ENCODE data around the gene UBALD2.

Gene UBALD2

GRCh38 chr17:76260669-76261068 lies 4.5 kb upstream of the UBALD2 start:
- H3K4me1 ChIP-seq: peaks cover 55 to 80% (median 74%) of the 10 kb centered on the region in 10 experiments
- no peak for TF ChIP-seq Cebpa-rat (IDR thresholded peaks at IDR 0.05)
- H3K27ac ChIP-seq: peak overlapping the region in 9 of 11 experiments; percentile 89 to 98 (median 93); a peak in 18 of 22 replicates
- peak overlapping the region; percentile 73 to 94 (median 85) for H3K4me2 ChIP-seq
- no peaks in the 10 kb centered on the region for H3K27me3 ChIP-seq
- peak overlapping the region in 2 of 10 experiments; percentile 3 to 14; a peak in 3 of 20 replicates for H3K4me3 ChIP-seq
- peaks cover 0 to 13% (median 5%) of the 10 kb centered on the region in 11 experiments; a peak in 8 of 22 replicates for H3K9me3 ChIP-seq (replicated peaks in 1 of 11)
- peaks cover 0 to 3% (median 0%) of the 10 kb centered on the region in 11 experiments; a peak in 2 of 22 replicates for H4K20me1 ChIP-seq
- peak overlapping the region in 9 of 11 experiments; percentile 5 to 81 (median 76); a peak in 14 of 22 replicates for H3K9ac ChIP-seq
- no peaks in the 10 kb centered on the region for H3K36me3 ChIP-seq

GRCh38 chr17:76261421-76262215 lies 3.5 kb upstream of the UBALD2 start:
- Histone ChIP-seq H3K27ac (peak overlapping the region; percentile 42 to 98 (median 92); a peak in 21 of 22 replicates), H3K27me3 (no peaks in the 10 kb centered on the region), H3K36me3 (peaks cover 0 to 4% (median 2%) of the 10 kb centered on the region in 11 experiments; a peak in 7 of 22 replicates), H3K9me3 (replicated peaks in 1 of 11) (peaks cover 0 to 9% (median under 1%) of the 10 kb centered on the region in 11 experiments; a peak in 8 of 22 replicates), H3K4me1 (peaks cover 55 to 71% (median 70%) of the 10 kb centered on the region in 10 experiments), H3K4me2 (peak overlapping the region; percentile 73 to 94 (median 85)), H4K20me1 (peaks cover 0 to 4% (median 0%) of the 10 kb centered on the region in 11 experiments; a peak in 4 of 22 replicates), H3K4me3 (peak overlapping the region in 5 of 10 experiments; percentile 9 to 37 (median 15); a peak in 5 of 20 replicates), H3K9ac (peak overlapping the region; percentile 73 to 83 (median 78); a peak in 20 of 22 replicates)
- TF ChIP-seq Cebpa-rat (IDR thresholded peaks at IDR 0.05): no peak

- Histone ChIP-seq H3K36me3 (peaks cover 0 to 17% (median 13%) of the 10 kb centered on the region in 11 experiments; a peak in 14 of 22 replicates), H3K27ac (peak overlapping the region; percentile 74 to 98 (median 92); a peak in 21 of 22 replicates), H3K4me3 (peak overlapping the region in 3 of 10 experiments; percentile 3 to 15 (median 4); a peak in 1 of 20 replicates), H3K9ac (peak overlapping the region; percentile 73 to 83 (median 78); a peak in 21 of 22 replicates), H3K9me3 (replicated peaks in 1 of 11) (peaks cover 0 to 1% (median 0%) of the 10 kb centered on the region in 11 experiments; a peak in 1 of 22 replicates), H3K4me2 (peak overlapping the region; percentile 73 to 94 (median 85)), H3K4me1 (peaks cover 65 to 82% (median 80%) of the 10 kb centered on the region in 10 experiments), H4K20me1 (peaks cover 0 to 10% (median 0%) of the 10 kb centered on the region in 11 experiments; a peak in 4 of 22 replicates), H3K27me3 (no peaks in the 10 kb centered on the region)
- no peak for TF ChIP-seq Cebpa-rat (IDR thresholded peaks at IDR 0.05)
Observed at GRCh38 chr17:76262732-76263344, 2.3 kb upstream of the UBALD2 start.

DNA sequence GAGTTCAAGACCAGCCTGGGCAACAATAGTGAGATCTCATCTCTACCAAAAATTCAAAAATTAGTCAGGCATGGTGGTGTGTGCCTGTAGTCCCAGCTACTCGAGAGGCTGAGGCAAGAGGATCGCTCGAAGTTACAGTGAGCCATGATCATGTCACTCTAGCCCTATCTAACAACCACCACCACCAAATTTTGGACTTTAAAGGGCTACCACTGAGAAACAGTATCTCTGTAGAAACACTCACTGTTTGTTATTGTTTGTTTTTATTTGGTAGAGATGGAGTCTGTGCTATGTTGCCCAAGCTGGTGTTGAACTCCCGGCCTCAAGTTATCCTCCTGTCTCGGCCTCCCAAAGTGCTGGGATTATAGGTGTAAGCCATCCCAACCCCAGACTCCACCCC lies 1.3 kb upstream of the UBALD2 start:
- H4K20me1 ChIP-seq: peaks cover 0 to 13% (median 0%) of the 10 kb centered on the region in 11 experiments; a peak in 6 of 22 replicates
- TF ChIP-seq Cebpa-rat (IDR thresholded peaks at IDR 0.05): no peak
- H3K9me3 ChIP-seq (replicated peaks in 1 of 11): no peaks in the 10 kb centered on the region
- peak overlapping the region; percentile 74 to 98 (median 92) for H3K27ac ChIP-seq
- no peaks in the 10 kb centered on the region for H3K27me3 ChIP-seq
- peaks cover 71 to 82% (median 79%) of the 10 kb centered on the region in 10 experiments for H3K4me1 ChIP-seq
- H3K9ac ChIP-seq: peak overlapping the region; percentile 73 to 83 (median 78); a peak in 21 of 22 replicates
- H3K4me3 ChIP-seq: peak overlapping the region in 7 of 10 experiments; percentile 10 to 59 (median 36); a peak in 8 of 20 replicates
- H3K4me2 ChIP-seq: peak overlapping the region; percentile 73 to 94 (median 85)
- H3K36me3 ChIP-seq: peaks cover 1 to 24% (median 17%) of the 10 kb centered on the region in 11 experiments; a peak in 18 of 22 replicates

DNA sequence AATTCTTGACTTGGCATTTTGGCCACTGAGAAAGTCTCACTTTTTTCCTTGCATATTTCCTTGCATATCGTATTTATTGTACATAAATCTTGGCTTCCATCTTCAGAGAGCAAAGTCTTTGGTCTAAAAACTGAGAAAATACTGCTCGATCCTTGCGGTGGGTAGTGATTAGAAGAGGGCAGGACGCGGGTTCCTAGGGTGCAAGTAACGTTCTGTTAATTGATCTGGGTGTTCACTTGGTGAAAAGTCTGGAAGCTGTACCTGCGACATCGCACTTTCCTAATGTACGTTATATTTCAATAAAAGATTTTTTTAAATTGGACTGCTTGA lies 758 bp upstream of the UBALD2 start:
- peaks cover 0 to 18% (median 4%) of the 10 kb centered on the region in 11 experiments; a peak in 11 of 22 replicates for H4K20me1 ChIP-seq
- no peaks in the 10 kb centered on the region for H3K9me3 ChIP-seq (replicated peaks in 1 of 11)
- H3K27ac ChIP-seq: peak overlapping the region; percentile 74 to 98 (median 92)
- H3K36me3 ChIP-seq: peaks cover 6 to 29% (median 22%) of the 10 kb centered on the region in 11 experiments; a peak in 19 of 22 replicates
- H3K27me3 ChIP-seq: no peaks in the 10 kb centered on the region
- H3K4me1 ChIP-seq: peaks cover 74 to 82% (median 79%) of the 10 kb centered on the region in 10 experiments
- peak overlapping the region; percentile 73 to 94 (median 85) for H3K4me2 ChIP-seq
- peak overlapping the region; percentile 73 to 83 (median 78) for H3K9ac ChIP-seq
- TF ChIP-seq Cebpa-rat (IDR thresholded peaks at IDR 0.05): no peak
- H3K4me3 ChIP-seq: peak overlapping the region in 9 of 10 experiments; percentile 7 to 59 (median 36); a peak in 12 of 20 replicates

- H3K27ac ChIP-seq: peak overlapping the region; percentile 88 to 99 (median 98)
- H3K9me3 ChIP-seq (replicated peaks in 1 of 11): no peaks in the 10 kb centered on the region
- peaks cover 74 to 81% (median 78%) of the 10 kb centered on the region in 10 experiments for H3K4me1 ChIP-seq
- peaks cover 15 to 39% (median 33%) of the 10 kb centered on the region in 11 experiments; a peak in 21 of 22 replicates for H3K36me3 ChIP-seq
- peak overlapping the region; percentile 8 to 100 (median 98); a peak in 17 of 22 replicates for H3K4me2 ChIP-seq
- no peaks in the 10 kb centered on the region for H3K27me3 ChIP-seq
- H4K20me1 ChIP-seq: peaks cover 0 to 27% (median 11%) of the 10 kb centered on the region in 11 experiments; a peak in 12 of 22 replicates
- H3K4me3 ChIP-seq: peak overlapping the region; percentile 84 to 97 (median 94)
- TF ChIP-seq Cebpa-rat (IDR thresholded peaks at IDR 0.05): no peak
- H3K9ac ChIP-seq: peak overlapping the region; percentile 95 to 100 (median 99)
Observed at GRCh38 chr17:76265624-76266243, 586 bp downstream of the UBALD2 start.

DNA sequence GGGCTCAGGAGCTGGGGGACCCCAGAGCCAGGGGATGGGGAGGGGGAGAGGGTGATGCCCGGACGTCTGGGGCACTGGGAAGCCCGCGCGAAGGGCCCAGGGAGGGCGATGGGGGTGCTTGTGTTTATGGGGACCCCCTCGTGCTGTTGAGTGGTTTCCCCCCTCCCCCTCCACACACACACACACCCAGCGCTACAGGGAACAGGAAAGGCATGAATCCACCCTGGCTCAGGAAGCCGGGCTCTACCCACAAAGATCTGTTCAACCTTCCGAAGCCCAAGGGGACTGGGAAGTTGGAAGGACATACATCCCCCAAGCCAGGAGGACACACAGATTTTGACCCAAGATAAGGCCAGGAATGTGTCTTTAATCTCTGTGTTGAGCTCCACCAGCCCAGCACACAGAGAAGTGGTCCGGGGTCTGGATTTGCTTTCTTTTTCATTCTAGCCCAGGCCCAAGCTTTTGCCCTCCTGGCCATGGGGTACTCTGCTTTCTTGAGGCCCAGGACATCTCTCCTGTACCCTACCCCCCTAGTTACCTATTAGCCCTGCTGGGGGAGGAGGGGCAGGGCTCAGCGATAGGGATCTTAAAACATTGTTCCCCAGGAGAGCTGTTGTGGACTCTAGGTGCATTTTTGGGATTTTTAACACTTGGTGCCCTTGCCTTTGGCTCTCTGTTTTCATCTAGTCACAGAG lies 1.2 kb downstream of the UBALD2 start:
- no peak for TF ChIP-seq Cebpa-rat (IDR thresholded peaks at IDR 0.05)

More for the DNA sequence above, 1.2 kb downstream of the UBALD2 start:
- Histone ChIP-seq H4K20me1 (peaks cover 0 to 32% (median 11%) of the 10 kb centered on the region in 11 experiments; a peak in 12 of 22 replicates), H3K4me3 (peak overlapping the region; percentile 84 to 97 (median 94)), H3K36me3 (peaks cover 21 to 45% (median 36%) of the 10 kb centered on the region in 11 experiments; a peak in 21 of 22 replicates), H3K9ac (peak overlapping the region; percentile 95 to 100 (median 99)), H3K4me1 (peaks cover 74 to 81% (median 78%) of the 10 kb centered on the region in 10 experiments), H3K9me3 (replicated peaks in 1 of 11) (no peaks in the 10 kb centered on the region), H3K27ac (peak overlapping the region; percentile 88 to 99 (median 98)), H3K27me3 (no peaks in the 10 kb centered on the region), H3K4me2 (peak overlapping the region; percentile 91 to 100 (median 98))

Data from BLaER1 treated with 17β-estradiol and CSF1 and Interleukin-3, amounts not matched to agents 10 nM and 100 nM (cell line).